Liver (tissue), 9 donors: ENCODE measurements around the gene MYO18B. TPM values are rescaled to one million over a fixed set of nuclear protein-coding genes. Genes with fewer than 3 reads are reported as not detected.

Source experiments
- DNase-seq: peaks from one replicate; pipeline ENCODE4 v3.0.0-alpha.2; 2017; ENCODE audit warnings: low spot score
- H3K27ac ChIP-seq, 2 donors: one replicate each; pipeline ENCODE4 v1.7.0; 2013; ENCODE audit warnings: inconsistent platforms in 2 of 2, low read length in 2 of 2, control low read depth in 1 of 2, low read depth in 1 of 2, mild to moderate bottlenecking in 1 of 2
- H3K27me3 ChIP-seq, 4 donors: one replicate each; pipeline versions ENCODE4 v1.6.1 to v1.7.0; 2013; ENCODE audit warnings: low read length in 3 of 4, inconsistent platforms in 1 of 4, mild to moderate bottlenecking in 1 of 4, moderate library complexity in 1 of 4; ENCODE audit not compliant: control insufficient read depth in 4 of 4, insufficient read depth in 4 of 4
- H3K36me3 ChIP-seq, 4 donors: one replicate each; pipeline versions ENCODE4 v1.6.1 to v1.7.0; 2013; ENCODE audit warnings: low read length in 3 of 4, mild to moderate bottlenecking in 3 of 4, low read depth in 1 of 4, moderate library complexity in 1 of 4; ENCODE audit not compliant: control insufficient read depth in 4 of 4, insufficient read depth in 3 of 4
- H3K4me1 ChIP-seq, 4 donors: one replicate each; pipeline versions ENCODE4 v1.6.1 to v1.7.0; 2013; ENCODE audit warnings: low read length in 3 of 4, mild to moderate bottlenecking in 3 of 4, moderate library complexity in 1 of 4; ENCODE audit not compliant: control insufficient read depth in 4 of 4, insufficient read depth in 4 of 4
- H3K4me3 ChIP-seq, 3 donors: one replicate each; pipeline versions ENCODE4 v1.6.1 to v1.7.0; 2013; ENCODE audit warnings: low read length in 3 of 3, control low read depth in 1 of 3, low read depth in 1 of 3, mild to moderate bottlenecking in 1 of 3
- H3K9ac ChIP-seq, 2 donors: one replicate each; pipeline ENCODE4 v1.7.0; 2013; ENCODE audit warnings: low read length in 2 of 2, mild to moderate bottlenecking in 2 of 2, moderate library complexity in 2 of 2, control low read depth in 1 of 2, low read depth in 1 of 2
- H3K9me3 ChIP-seq, 4 donors: one replicate each; pipeline versions ENCODE4 v1.6.1 to v1.7.0; 2013; ENCODE audit warnings: low read length in 3 of 4; ENCODE audit not compliant: control insufficient read depth in 4 of 4
- ATF3 ChIP-seq: IDR thresholded peaks from 2 replicates; pipeline ENCODE4 v1.6.1; 2016; ENCODE audit warnings: antibody characterized with exemption
- CTCF ChIP-seq: fragments of 150-350 bp; IDR thresholded peaks from 2 replicates; pipeline ENCODE4 v1.5.1; 2017; ENCODE audit warnings: improper control_type of control experiment, low read depth, low read length; ENCODE audit not compliant: missing input control
- EGR1 ChIP-seq, 2 donors: IDR thresholded peaks; 2 replicates each; pipeline ENCODE4 v1.6.1; 2016 to 2018; ENCODE audit warnings: antibody characterized with exemption in 2 of 2, low read depth in 2 of 2
- FOXA1 ChIP-seq: IDR thresholded peaks from 2 replicates; pipeline ENCODE4 v1.6.1; 2016; ENCODE audit warnings: antibody characterized with exemption
- FOXA2 ChIP-seq: IDR thresholded peaks from 2 replicates; pipeline ENCODE4 v1.6.1; 2016; ENCODE audit warnings: antibody characterized with exemption
- GABPA ChIP-seq, 2 donors: IDR thresholded peaks in 1 of 2; conservative IDR thresholded peaks in 1 of 2; 2 replicates each; pipeline ENCODE4 v1.6.1; 2016; ENCODE audit warnings: antibody characterized with exemption in 2 of 2, mild to moderate bottlenecking in 1 of 2, moderate library complexity in 1 of 2
- HNF4A ChIP-seq, 2 donors: conservative IDR thresholded peaks; 2 replicates each; pipeline ENCODE4 v1.6.1; 2016; ENCODE audit warnings: antibody characterized with exemption in 2 of 2, mild to moderate bottlenecking in 2 of 2
- HNF4G ChIP-seq: IDR thresholded peaks from 2 replicates; pipeline ENCODE4 v1.6.1; 2016; ENCODE audit warnings: antibody characterized with exemption
- JUND ChIP-seq, 2 donors: IDR thresholded peaks; 2 replicates each; pipeline ENCODE4 v1.6.1; 2016; ENCODE audit warnings: antibody characterized with exemption in 2 of 2
- MAX ChIP-seq: IDR thresholded peaks from 2 replicates; pipeline ENCODE4 v1.6.1; 2016; ENCODE audit warnings: antibody characterized with exemption
- NR2F2 ChIP-seq: IDR thresholded peaks from 2 replicates; pipeline ENCODE4 v1.6.1; 2016; ENCODE audit warnings: antibody characterized with exemption
- RAD21 ChIP-seq, 2 donors: IDR thresholded peaks; 2 replicates each; pipeline ENCODE4 v1.6.1; 2016; ENCODE audit warnings: antibody characterized with exemption in 2 of 2, mild to moderate bottlenecking in 2 of 2
- REST ChIP-seq: IDR thresholded peaks from 2 replicates; pipeline ENCODE4 v1.6.1; 2016; ENCODE audit warnings: antibody characterized with exemption, mild to moderate bottlenecking
- RXRA ChIP-seq, 2 donors: IDR thresholded peaks; 2 replicates each; pipeline ENCODE4 v1.6.1; 2017 to 2018; ENCODE audit warnings: antibody characterized with exemption in 2 of 2, mild to moderate bottlenecking in 1 of 2
- SP1 ChIP-seq: IDR thresholded peaks from 2 replicates; pipeline ENCODE4 v1.6.1; 2018; ENCODE audit warnings: antibody characterized with exemption, mild to moderate bottlenecking
- TAF1 ChIP-seq: conservative IDR thresholded peaks from 2 replicates; pipeline ENCODE4 v1.6.1; 2016; ENCODE audit warnings: antibody characterized with exemption, mild to moderate bottlenecking
- YY1 ChIP-seq: IDR thresholded peaks from 2 replicates; pipeline ENCODE4 v1.6.1; 2016; ENCODE audit warnings: antibody characterized with exemption, mild to moderate bottlenecking
- WGBS: extraction: QIAGEN DNeasy Blood & Tissue Kit; methylation state at CpG from one replicate; pipeline ENCODE4 v1.1.7; 2013; 5-methylcytosine and 5-hydroxymethylcytosine counted together
- polyA plus RNA-seq, 2 donors: library from polyadenylated mRNA; stranded (reverse) in 1 of 2; unstranded in 1 of 2; fragments of 200-250 nt in 1 of 2; fragments of >200 nt in 1 of 2; fragmentation: Nextera tagmentation in 1 of 2; extraction: Ambion mirVana in 1 of 2; gene quantifications; one replicate each; pipeline versions ENCODE4 v1.2.1 to v1.2.3, GENCODE V29; 2013 to 2015
- total RNA-seq, 2 donors: library from RNA; depleted of rRNA; stranded (reverse); fragments of >200 nt; gene quantifications; one replicate each; pipeline ENCODE4 v1.2.3, GENCODE V29; 2014
- TF ChIP-seq, protein P1 (sequence below): IDR thresholded peaks from 2 replicates; pipeline ENCODE4 v1.6.1; 2016; ENCODE audit warnings: antibody characterized with exemption
- donor health status: healthy.
- donor health status: healthy.
- donor health status: healthy.
- donor health status: healthy.
- donor health status: healthy.

Gene MYO18B
- total and polyA plus RNA-seq, 4 donors, result under 0.01 to 4.2 (median 0.02) TPM; not detected in 1

DNA sequence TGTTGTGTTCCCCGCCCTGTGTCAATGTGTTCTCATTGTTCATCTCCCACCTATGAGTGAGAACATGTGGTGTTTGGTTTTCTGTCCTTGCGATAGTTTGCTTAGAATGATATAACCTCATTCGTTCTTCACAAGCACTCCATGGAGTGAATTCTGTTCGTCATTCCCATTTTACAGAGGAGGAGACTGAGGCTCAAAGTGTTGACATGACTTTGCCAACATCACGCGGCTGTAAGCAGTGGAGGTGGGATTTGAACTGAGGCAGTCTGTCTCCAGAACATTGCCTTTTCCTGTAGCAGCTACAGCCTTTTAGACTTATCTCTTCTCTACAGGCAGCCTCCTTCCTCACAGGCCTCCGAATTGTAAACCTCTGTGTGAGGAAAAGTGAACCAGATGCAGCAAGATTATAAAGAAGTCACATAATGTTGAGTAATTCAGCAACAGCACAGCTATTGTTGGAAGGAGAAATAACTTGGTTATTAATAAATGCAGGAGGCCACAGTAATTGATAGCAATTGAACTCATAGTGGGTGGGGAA is 74.6 kb downstream of the MYO18B start:
- no peak overlapping the region for H3K27ac ChIP-seq
- no peak for DNase-seq
- no peaks in the 10 kb centered on the region for H3K9me3 ChIP-seq
- TF ChIP-seq TAF1 (no peak), RXRA (IDR thresholded peaks at IDR 0.05) (no peak), FOXA2 (no peak), JUND (IDR thresholded peaks at IDR 0.05) (no peak), RAD21 (IDR thresholded peaks at IDR 0.05) (no peak), FOXA1 (no peak), HNF4G (no peak), CTCF (no peak), HNF4A (conservative IDR thresholded peaks at IDR 0.05) (no peak), REST (no peak), SP1 (no peak), NR2F2 (no peak), ATF3 (no peak), EGR1 (IDR thresholded peaks at IDR 0.05; ENCODE audit: low read depth in 2 of 2) (no peak), GABPA (IDR thresholded peaks at IDR 0.05 in 1 of 2, conservative IDR thresholded peaks at IDR 0.05 in 1 of 2) (no peak), MAX (no peak), YY1 (no peak)
- TF ChIP-seq, protein P1, sequence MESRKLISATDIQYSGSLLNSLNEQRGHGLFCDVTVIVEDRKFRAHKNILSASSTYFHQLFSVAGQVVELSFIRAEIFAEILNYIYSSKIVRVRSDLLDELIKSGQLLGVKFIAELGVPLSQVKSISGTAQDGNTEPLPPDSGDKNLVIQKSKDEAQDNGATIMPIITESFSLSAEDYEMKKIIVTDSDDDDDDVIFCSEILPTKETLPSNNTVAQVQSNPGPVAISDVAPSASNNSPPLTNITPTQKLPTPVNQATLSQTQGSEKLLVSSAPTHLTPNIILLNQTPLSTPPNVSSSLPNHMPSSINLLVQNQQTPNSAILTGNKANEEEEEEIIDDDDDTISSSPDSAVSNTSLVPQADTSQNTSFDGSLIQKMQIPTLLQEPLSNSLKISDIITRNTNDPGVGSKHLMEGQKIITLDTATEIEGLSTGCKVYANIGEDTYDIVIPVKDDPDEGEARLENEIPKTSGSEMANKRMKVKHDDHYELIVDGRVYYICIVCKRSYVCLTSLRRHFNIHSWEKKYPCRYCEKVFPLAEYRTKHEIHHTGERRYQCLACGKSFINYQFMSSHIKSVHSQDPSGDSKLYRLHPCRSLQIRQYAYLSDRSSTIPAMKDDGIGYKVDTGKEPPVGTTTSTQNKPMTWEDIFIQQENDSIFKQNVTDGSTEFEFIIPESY, result no peak
- WGBS, result 71% methylated on average over 7 of the region's 7 CpGs
- H3K27me3 ChIP-seq, result peaks cover 0 to 4% (median under 1%) of the 10 kb centered on the region in 4 donors
- H3K9ac ChIP-seq, result no peak overlapping the region
- no peaks in the 10 kb centered on the region for H3K36me3 ChIP-seq
- no peak overlapping the region for H3K4me3 ChIP-seq
- H3K4me1 ChIP-seq, result no peaks in the 10 kb centered on the region
